Gastroesophageal sphincter (tissue), 4 donors: ENCODE data around the gene TPST1. TPM values are rescaled to one million over a fixed set of nuclear protein-coding genes. Genes with fewer than 3 reads are reported as not detected.

Experiments
- ATAC-seq: fragments of 150-250 bp; one replicate; pipeline ENCODE4 v1.9.1; 2016; ENCODE audit warnings: mild to moderate bottlenecking, moderate library complexity
- H3K27ac ChIP-seq, 4 donors: fragments of 200-600 bp; sonication (generic) in 3 of 4; 1 replicate in 3 of 4; 2 replicates in 1 of 4; pipeline ENCODE4 v1.5.1; 2016 to 2019
- H3K27me3 ChIP-seq: fragments of 200-600 bp; sonication (generic); one replicate; pipeline ENCODE4 v1.5.1; 2019
- H3K36me3 ChIP-seq, 2 donors: fragments of 200-600 bp; sonication (generic); one replicate each; pipeline ENCODE4 v1.5.1; 2019; ENCODE audit warnings: control low read depth in 1 of 2
- H3K4me1 ChIP-seq, 3 donors: fragments of 200-600 bp; sonication (generic); 1 replicate in 2 of 3; 2 replicates in 1 of 3; pipeline ENCODE4 v1.5.1; 2016 to 2019; ENCODE audit warnings: control low read depth in 2 of 3
- H3K4me3 ChIP-seq, 2 donors: fragments of 200-600 bp; sonication (generic); one replicate each; pipeline ENCODE4 v1.5.1; 2019; ENCODE audit warnings: mild to moderate bottlenecking in 1 of 2, moderate library complexity in 1 of 2
- H3K9me3 ChIP-seq, 3 donors: fragments of 200-600 bp; sonication (generic); one replicate each; pipeline ENCODE4 v1.5.1; 2017 to 2019; ENCODE audit warnings: control low read depth in 2 of 3
- CTCF ChIP-seq, 4 experiments: fragments of 200-600 bp in 2 of 4; fragments of 450-650 bp in 2 of 4; sonication (generic) in 1 of 4; IDR thresholded peaks; one replicate each; pipeline ENCODE4 v1.5.1; 2017 to 2019; ENCODE audit warnings: antibody characterized with exemption in 4 of 4, mild to moderate bottlenecking in 2 of 4, moderate library complexity in 2 of 4
- EP300 ChIP-seq: sonication (generic); formaldehyde crosslinking; IDR thresholded peaks from one replicate; pipeline ENCODE4 v1.6.1; 2017; ENCODE audit warnings: antibody characterized with exemption, mild to moderate bottlenecking
- POLR2A ChIP-seq, 2 donors: fragments of 450-650 bp; IDR thresholded peaks; one replicate each; pipeline ENCODE4 v1.6.1; 2017; ENCODE audit warnings: antibody characterized with exemption in 2 of 2, mild to moderate bottlenecking in 2 of 2, moderate library complexity in 1 of 2
- POLR2AphosphoS5 ChIP-seq: sonication (generic); formaldehyde crosslinking; IDR thresholded peaks from one replicate; pipeline ENCODE4 v1.6.1; 2017; ENCODE audit warnings: antibody characterized with exemption
- WGBS, 2 donors: methylation state at CpG; one replicate each; pipeline ENCODE4 v1.1.5; 2018; ENCODE audit warnings: low coverage in 1 of 2; 5-methylcytosine and 5-hydroxymethylcytosine counted together
- total RNA-seq, 4 donors: library from RNA; depleted of rRNA; stranded (reverse); fragments of >200 nt; gene quantifications; one replicate each; pipeline ENCODE4 v1.1.0, GENCODE V29; 2016

The TPST1 gene
- total RNA-seq, 4 donors from 2014 or later: 11.0 to 25.3 (median 19.8) TPM

DNA sequence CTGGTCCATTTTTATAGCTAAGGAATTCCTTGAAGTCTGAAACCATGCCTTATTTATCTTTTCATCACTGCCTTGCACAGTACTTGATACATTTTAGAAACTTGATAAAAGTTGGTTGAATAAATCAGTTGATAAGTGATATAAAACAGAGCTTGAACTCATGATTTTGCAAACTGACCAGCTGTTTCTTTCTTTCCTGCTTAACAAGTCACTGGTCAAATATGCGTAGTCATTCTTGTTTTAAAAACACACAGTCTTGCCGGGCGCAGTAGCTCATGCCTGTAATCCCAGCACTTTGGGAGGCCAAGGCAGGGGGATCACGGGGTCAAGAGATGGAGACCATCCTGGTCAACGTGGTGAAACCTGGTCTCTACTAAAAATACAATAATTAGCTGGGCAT is 6.3 kb downstream of the TPST1 start:
- peaks cover 0 to 20% (median 0%) of the 10 kb centered on the region in 3 donors for H3K4me1 ChIP-seq
- no peak for TF ChIP-seq POLR2AphosphoS5
- TF ChIP-seq POLR2A (IDR thresholded peaks at IDR 0.05): no peak
- no peak for TF ChIP-seq EP300
- no peak for TF ChIP-seq CTCF (IDR thresholded peaks at IDR 0.05)
- no peaks in the 10 kb centered on the region for H3K36me3 ChIP-seq
- H3K9me3 ChIP-seq: no peaks in the 10 kb centered on the region
- H3K27me3 ChIP-seq: no peaks in the 10 kb centered on the region
- ATAC-seq: peak; percentile 66
- no peak overlapping the region for H3K4me3 ChIP-seq
- H3K27ac ChIP-seq: peak overlapping the region in 3 of 4 donors; percentile 20 to 49 (median 28)
- WGBS, 2 donors: 31 to 57% methylated on average over 3 to 5 of the region's 5 CpGs

DNA sequence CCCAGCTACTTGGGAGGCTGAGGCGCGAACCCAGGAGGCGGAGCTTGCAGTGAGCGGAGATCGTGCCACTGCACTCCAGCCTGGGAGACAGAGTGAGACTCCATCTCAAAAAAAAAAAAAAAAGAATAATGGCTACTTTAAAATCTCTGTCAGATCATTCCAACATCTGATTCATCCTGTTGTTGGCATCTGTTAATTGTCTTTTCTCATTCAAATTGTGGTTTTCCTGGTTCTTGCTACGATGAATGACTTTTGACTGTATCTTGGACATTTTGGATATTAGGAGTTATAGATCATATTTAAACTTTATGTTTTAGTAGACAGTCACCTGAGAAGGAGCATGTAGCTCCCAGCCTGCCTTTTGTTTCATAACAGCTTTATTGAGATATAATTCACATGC is 8.5 kb downstream of the TPST1 start:
- WGBS, 2 donors: 86 to 91% methylated on average over 4 to 5 of the region's 6 CpGs
- no peaks in the 10 kb centered on the region for H3K27me3 ChIP-seq
- ATAC-seq: no peak
- H3K27ac ChIP-seq: no peak overlapping the region
- no peak overlapping the region for H3K4me3 ChIP-seq
- TF ChIP-seq EP300 (no peak), POLR2AphosphoS5 (no peak), POLR2A (IDR thresholded peaks at IDR 0.05) (no peak), CTCF (IDR thresholded peaks at IDR 0.05) (no peak)
- H3K4me1 ChIP-seq: no peaks in the 10 kb centered on the region
- no peaks in the 10 kb centered on the region for H3K36me3 ChIP-seq
- no peaks in the 10 kb centered on the region for H3K9me3 ChIP-seq

DNA sequence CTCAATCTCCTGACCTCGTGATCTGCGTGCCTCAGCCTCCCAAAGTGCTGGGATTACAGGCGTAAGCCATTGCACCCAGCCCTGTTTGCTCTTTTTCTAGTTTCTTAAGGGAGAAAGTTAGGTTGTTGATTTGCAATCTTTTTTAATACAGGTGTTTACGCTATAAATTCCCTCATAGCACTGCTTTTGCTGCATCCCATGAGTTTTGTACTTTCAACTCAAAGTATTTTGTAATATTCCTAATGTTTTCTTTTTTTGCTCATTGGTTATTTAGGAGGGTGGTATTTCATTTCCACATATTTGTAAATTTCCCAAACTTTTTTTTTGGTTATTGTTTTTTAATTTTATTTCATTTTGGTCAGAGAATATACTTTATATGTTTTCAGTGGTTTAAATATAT is 11.6 kb downstream of the TPST1 start:
- no peaks in the 10 kb centered on the region for H3K4me1 ChIP-seq
- no peak overlapping the region for H3K4me3 ChIP-seq
- no peaks in the 10 kb centered on the region for H3K27me3 ChIP-seq
- TF ChIP-seq CTCF (IDR thresholded peaks at IDR 0.05) (no peak), EP300 (no peak), POLR2A (IDR thresholded peaks at IDR 0.05) (no peak), POLR2AphosphoS5 (no peak)
- no peak for ATAC-seq
- no peak overlapping the region for H3K27ac ChIP-seq
- H3K9me3 ChIP-seq: no peaks in the 10 kb centered on the region
- H3K36me3 ChIP-seq: no peaks in the 10 kb centered on the region
- 100% methylated on average over 2 to 3 of the region's 4 CpGs for WGBS, 2 donors

DNA sequence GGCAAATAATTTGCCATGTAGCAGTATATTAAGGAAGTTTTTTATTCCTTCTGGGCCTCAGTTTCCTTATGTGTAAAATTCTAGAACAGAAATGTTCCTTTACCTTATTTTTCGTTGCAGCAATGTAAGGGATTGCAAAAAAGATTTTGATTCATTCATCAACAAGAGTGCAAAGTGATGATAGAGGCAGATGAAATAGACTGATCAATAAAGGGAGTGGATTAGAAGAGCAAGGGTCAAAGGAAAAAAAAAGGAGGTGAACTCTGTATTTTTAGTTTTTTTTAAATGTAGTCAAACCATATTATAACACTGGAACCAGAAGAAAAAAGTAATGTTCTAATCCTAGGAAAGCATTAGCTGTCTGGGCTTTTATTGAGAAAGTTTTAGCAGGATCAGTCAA is 14.7 kb downstream of the TPST1 start:
- Histone ChIP-seq H3K27ac (no peak overlapping the region), H3K4me3 (no peak overlapping the region), H3K27me3 (no peaks in the 10 kb centered on the region), H3K36me3 (no peaks in the 10 kb centered on the region), H3K9me3 (no peaks in the 10 kb centered on the region), H3K4me1 (peaks cover 0 to 10% (median 0%) of the 10 kb centered on the region in 3 donors)
- ATAC-seq: no peak
- WGBS, 2 donors: 91% methylated on average over 1 of the region's 1 CpG; no CpG with 5 or more reads in 1 of the 2 donors
- no peak for TF ChIP-seq POLR2AphosphoS5
- no peak for TF ChIP-seq EP300
- TF ChIP-seq CTCF (IDR thresholded peaks at IDR 0.05): no peak
- no peak for TF ChIP-seq POLR2A (IDR thresholded peaks at IDR 0.05)

DNA sequence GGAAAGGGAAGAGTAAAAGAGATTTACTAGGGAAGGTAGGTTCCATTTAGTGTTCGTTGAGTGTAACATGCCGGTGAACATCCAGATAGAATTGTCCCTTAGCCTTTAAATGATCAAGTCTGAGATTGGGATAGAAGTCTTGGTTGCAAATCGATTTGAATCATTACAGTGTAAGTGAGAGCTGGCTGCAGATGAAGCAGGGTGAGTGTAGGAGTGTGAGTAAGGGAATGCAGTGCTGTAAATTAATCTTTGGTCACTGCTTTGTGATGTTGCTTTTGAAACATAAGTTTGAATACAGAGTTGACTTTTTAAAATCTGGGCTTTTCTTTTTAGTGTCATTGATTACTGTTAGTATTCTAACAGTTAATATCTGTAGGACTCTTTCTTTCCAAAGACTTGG is 16.3 kb downstream of the TPST1 start:
- Histone ChIP-seq H3K9me3 (no peaks in the 10 kb centered on the region), H3K36me3 (no peaks in the 10 kb centered on the region), H3K4me3 (no peak overlapping the region), H3K27me3 (no peaks in the 10 kb centered on the region), H3K27ac (no peak overlapping the region), H3K4me1 (peaks cover 0 to 10% (median 0%) of the 10 kb centered on the region in 3 donors)
- TF ChIP-seq POLR2AphosphoS5 (no peak), CTCF (IDR thresholded peaks at IDR 0.05) (no peak), POLR2A (IDR thresholded peaks at IDR 0.05) (no peak), EP300 (no peak)
- WGBS, 2 donors: 68% methylated on average over 3 of the region's 3 CpGs; no CpG with 5 or more reads in 1 of the 2 donors
- ATAC-seq: no peak
